ENCODE measurements around the gene PIWIL4.

The PIWIL4 gene

DNA sequence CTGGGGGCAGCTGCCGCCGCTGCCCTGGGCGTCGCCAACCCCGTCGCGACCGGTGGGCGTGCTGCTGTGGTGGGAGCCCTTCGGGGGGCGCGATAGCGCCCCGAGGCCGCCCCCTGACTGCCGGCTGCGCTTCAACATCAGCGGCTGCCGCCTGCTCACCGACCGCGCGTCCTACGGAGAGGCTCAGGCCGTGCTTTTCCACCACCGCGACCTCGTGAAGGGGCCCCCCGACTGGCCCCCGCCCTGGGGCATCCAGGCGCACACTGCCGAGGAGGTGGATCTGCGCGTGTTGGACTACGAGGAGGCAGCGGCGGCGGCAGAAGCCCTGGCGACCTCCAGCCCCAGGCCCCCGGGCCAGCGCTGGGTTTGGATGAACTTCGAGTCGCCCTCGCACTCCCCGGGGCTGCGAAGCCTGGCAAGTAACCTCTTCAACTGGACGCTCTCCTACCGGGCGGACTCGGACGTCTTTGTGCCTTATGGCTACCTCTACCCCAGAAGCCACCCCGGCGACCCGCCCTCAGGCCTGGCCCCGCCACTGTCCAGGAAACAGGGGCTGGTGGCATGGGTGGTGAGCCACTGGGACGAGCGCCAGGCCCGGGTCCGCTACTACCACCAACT, 22.4 kb upstream of the PIWIL4 start:
- H3K27ac ChIP-seq = peak overlapping the region; percentile 98
- intact Hi-C loops (cut with DNase I; ENCODE audit: low total_unique reads) = no loop called here
- peak; percentile 31 to 74 for DNase-seq

GRCh38 chr11:94545264-94546161, 21.7 kb upstream of the PIWIL4 start:
- Histone ChIP-seq H3K4me1 (peaks cover 0 to 64% (median 32%) of the 10 kb centered on the region in 4 donors), H3K4me3 (peak overlapping the region; percentile 77 to 78), H3K36me3 (no peaks in the 10 kb centered on the region), H3K27ac (peak overlapping the region; percentile 98), H3K27me3 (no peaks in the 10 kb centered on the region), H3K9me3 (no peaks in the 10 kb centered on the region)
- peak in 1 of 2 donors; percentile 71 for DNase-seq
- intact Hi-C loops (cut with DNase I; ENCODE audit: low total_unique reads) = no loop called here
- TF ChIP-seq, protein P1, sequence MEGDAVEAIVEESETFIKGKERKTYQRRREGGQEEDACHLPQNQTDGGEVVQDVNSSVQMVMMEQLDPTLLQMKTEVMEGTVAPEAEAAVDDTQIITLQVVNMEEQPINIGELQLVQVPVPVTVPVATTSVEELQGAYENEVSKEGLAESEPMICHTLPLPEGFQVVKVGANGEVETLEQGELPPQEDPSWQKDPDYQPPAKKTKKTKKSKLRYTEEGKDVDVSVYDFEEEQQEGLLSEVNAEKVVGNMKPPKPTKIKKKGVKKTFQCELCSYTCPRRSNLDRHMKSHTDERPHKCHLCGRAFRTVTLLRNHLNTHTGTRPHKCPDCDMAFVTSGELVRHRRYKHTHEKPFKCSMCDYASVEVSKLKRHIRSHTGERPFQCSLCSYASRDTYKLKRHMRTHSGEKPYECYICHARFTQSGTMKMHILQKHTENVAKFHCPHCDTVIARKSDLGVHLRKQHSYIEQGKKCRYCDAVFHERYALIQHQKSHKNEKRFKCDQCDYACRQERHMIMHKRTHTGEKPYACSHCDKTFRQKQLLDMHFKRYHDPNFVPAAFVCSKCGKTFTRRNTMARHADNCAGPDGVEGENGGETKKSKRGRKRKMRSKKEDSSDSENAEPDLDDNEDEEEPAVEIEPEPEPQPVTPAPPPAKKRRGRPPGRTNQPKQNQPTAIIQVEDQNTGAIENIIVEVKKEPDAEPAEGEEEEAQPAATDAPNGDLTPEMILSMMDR (IDR thresholded peaks at IDR 0.05) = no peak

More for the DNA sequence above, 22.4 kb upstream of the PIWIL4 start:
- no peaks in the 10 kb centered on the region for H3K9me3 ChIP-seq
- peaks cover 0 to 63% (median 31%) of the 10 kb centered on the region in 4 donors for H3K4me1 ChIP-seq
- H3K36me3 ChIP-seq = no peaks in the 10 kb centered on the region
- H3K27me3 ChIP-seq = no peaks in the 10 kb centered on the region
- TF ChIP-seq, protein P1 (IDR thresholded peaks at IDR 0.05) = no peak
- peak overlapping the region; percentile 77 to 78 for H3K4me3 ChIP-seq

DNA sequence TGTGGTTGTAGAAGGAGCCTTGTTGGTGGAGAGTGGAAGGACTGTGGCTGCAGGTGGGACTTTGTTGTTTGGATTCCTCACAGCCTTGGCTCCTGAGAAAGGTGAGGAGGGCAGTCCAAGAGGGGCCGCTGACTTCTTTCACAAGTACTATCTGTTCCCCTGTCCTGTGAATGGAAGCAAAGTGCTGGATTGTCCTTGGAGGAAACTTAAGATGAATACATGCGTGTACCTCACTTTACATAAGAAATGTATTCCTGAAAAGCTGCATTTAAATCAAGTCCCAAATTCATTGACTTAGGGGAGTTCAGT, 21.1 kb upstream of the PIWIL4 start:
- no peaks in the 10 kb centered on the region for H3K36me3 ChIP-seq
- peak overlapping the region in 1 of 2 donors; percentile 98 for H3K27ac ChIP-seq
- intact Hi-C loops (cut with DNase I; ENCODE audit: low total_unique reads) = no loop called here
- peaks cover 0 to 64% (median 32%) of the 10 kb centered on the region in 4 donors for H3K4me1 ChIP-seq
- H3K27me3 ChIP-seq = no peaks in the 10 kb centered on the region
- H3K4me3 ChIP-seq = peak overlapping the region; percentile 77 to 78
- no peak for DNase-seq
- TF ChIP-seq, protein P1 (IDR thresholded peaks at IDR 0.05) = no peak
- no peaks in the 10 kb centered on the region for H3K9me3 ChIP-seq

DNA sequence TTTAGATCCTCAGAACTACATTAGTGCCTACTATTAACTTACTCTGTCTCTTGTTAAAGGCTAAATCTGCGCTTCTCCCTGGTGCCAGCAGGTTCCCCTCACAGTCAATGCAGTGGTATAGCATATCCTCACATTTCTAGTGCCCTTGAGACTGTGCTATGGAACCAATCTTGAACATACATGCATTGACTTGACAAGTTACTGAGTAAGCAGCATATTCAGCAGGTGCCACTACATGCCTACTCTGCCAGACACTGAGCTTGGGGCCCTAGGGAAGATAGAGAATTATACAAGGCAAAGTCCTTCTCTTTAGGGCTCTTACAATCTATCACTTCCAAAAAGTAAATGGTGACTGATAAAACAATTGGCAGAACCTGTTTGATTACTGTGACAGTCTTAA, 20.3 kb upstream of the PIWIL4 start:
- Histone ChIP-seq H3K4me3 (peak overlapping the region; percentile 77 to 78), H3K4me1 (peaks cover 0 to 64% (median 32%) of the 10 kb centered on the region in 4 donors), H3K27me3 (no peaks in the 10 kb centered on the region), H3K9me3 (no peaks in the 10 kb centered on the region), H3K27ac (no peak overlapping the region), H3K36me3 (no peaks in the 10 kb centered on the region)
- TF ChIP-seq, protein P1 (IDR thresholded peaks at IDR 0.05) = no peak
- DNase-seq = no peak
- intact Hi-C loops (cut with DNase I; ENCODE audit: low total_unique reads) = no loop called here

GRCh38 chr11:94549146-94549545, 18.0 kb upstream of the PIWIL4 start:
- H3K9me3 ChIP-seq = no peaks in the 10 kb centered on the region
- H3K27ac ChIP-seq = no peak overlapping the region
- H3K4me3 ChIP-seq = no peak overlapping the region
- intact Hi-C loops (cut with DNase I; ENCODE audit: low total_unique reads) = no loop called here
- TF ChIP-seq, protein P1 (IDR thresholded peaks at IDR 0.05) = no peak
- no peak for DNase-seq
- no peaks in the 10 kb centered on the region for H3K36me3 ChIP-seq
- peaks cover 0 to 52% (median 27%) of the 10 kb centered on the region in 4 donors for H3K4me1 ChIP-seq
- no peaks in the 10 kb centered on the region for H3K27me3 ChIP-seq

Data from tibial artery (tissue), 4 donors.